Endothelial cell of umbilical vein (primary cell): Measurements from ENCODE around the gene SELE. TPM values are rescaled to one million over a fixed set of nuclear protein-coding genes. Genes with fewer than 3 reads are reported as not detected.

Experiments used
- Bru-seq: library from RNA; stranded (reverse); fragments of 400-500 nt; gene quantifications from one replicate; lab custom pipeline; 2021; lab: Mats Ljungman, UMichigan
- BruChase-seq, 2 experiments: library from RNA; stranded (reverse); fragments of 400-500 nt; gene quantifications; one replicate each; lab custom pipeline; 2021; lab: Mats Ljungman, UMichigan
- BruUV-seq: library from RNA; stranded (reverse); fragments of 400-500 nt; replicated peaks from 2 replicates; lab custom pipeline; 2021; lab: Mats Ljungman, UMichigan
- CTCF ChIA-PET: fragments of 300-600, 350-600 bp; sonication (Branson Sonifier 250); formaldehyde crosslinking; loops from one replicate; lab custom pipeline; 2021; ENCODE audit warnings: antibody characterized with exemption, inconsistent platforms; lab: Charles Lee
- POLR2A ChIA-PET: fragments of 300-600, 350-600 bp; sonication (Branson Sonifier 250); formaldehyde crosslinking; loops from one replicate; lab custom pipeline; 2021; ENCODE audit warnings: antibody characterized with exemption, inconsistent platforms; lab: Charles Lee
- DNase-seq: peaks from one replicate; pipeline ENCODE4 v3.0.0-alpha.2; 2011; ENCODE audit warnings: low read depth, low spot score
- FAIRE-seq: peaks from 2 replicates; lab custom pipeline; 2011; peaks lifted over from hg19 to GRCh38; lab: Jason Lieb, UNC
- H2AFZ ChIP-seq: 2 replicates; pipeline ENCODE4 v1.6.0; 2012; ENCODE audit warnings: low read depth, low read length, control low read depth, inconsistent platforms
- H3K27ac ChIP-seq: 2 replicates; pipeline ENCODE4 v1.5.1; 2011; ENCODE audit warnings: low read depth, mild to moderate bottlenecking, control low read depth, low read length, moderate library complexity; ENCODE audit not compliant: insufficient read depth
- H3K27me3 ChIP-seq, 2 experiments: 2 replicates each; pipeline versions ENCODE4 v1.6.0 to v1.6.1; 2011; ENCODE audit warnings: low read length in 2 of 2, mixed read lengths in 1 of 2; ENCODE audit not compliant: control insufficient read depth in 2 of 2, insufficient read depth in 2 of 2
- H3K36me3 ChIP-seq, 2 experiments: 2 replicates in 1 of 2; 3 replicates in 1 of 2; pipeline ENCODE4 v1.5.1; 2011; ENCODE audit warnings: low read length in 2 of 2, mild to moderate bottlenecking in 1 of 2, moderate library complexity in 1 of 2; ENCODE audit not compliant: control insufficient read depth in 2 of 2, insufficient read depth in 2 of 2; ENCODE audit errors: extremely low read depth in 1 of 2
- H3K4me1 ChIP-seq: 3 replicates; pipeline ENCODE4 v1.5.1; 2011; ENCODE audit warnings: mild to moderate bottlenecking, low read length; ENCODE audit not compliant: control insufficient read depth, insufficient read depth; ENCODE audit errors: extremely low read depth
- H3K4me2 ChIP-seq: 2 replicates; pipeline ENCODE4 v1.6.1; 2011; ENCODE audit warnings: low read length, control low read depth, mixed read lengths; ENCODE audit not compliant: insufficient read depth
- H3K4me3 ChIP-seq, 3 experiments: fragments of 200-600 bp in 1 of 3; sonication (generic), shearing (Covaris generic) in 1 of 3; replicated peaks in 1 of 3; 2 replicates each; pipeline ENCODE4 v1.5.1; 2011 to 2016; ENCODE audit warnings: control low read depth in 3 of 3, low read length in 3 of 3, mild to moderate bottlenecking in 2 of 3, inconsistent platforms in 1 of 3, low read depth in 1 of 3, moderate library complexity in 1 of 3; ENCODE audit not compliant: insufficient read depth in 1 of 3
- H3K79me2 ChIP-seq: 2 replicates; pipeline ENCODE4 v1.6.0; 2012; ENCODE audit warnings: low read length, inconsistent platforms; ENCODE audit not compliant: control insufficient read depth, insufficient read depth
- H3K9ac ChIP-seq: replicated peaks from 2 replicates; pipeline ENCODE3; 2011; ENCODE audit warnings: low read length, control low read depth; ENCODE audit not compliant: insufficient read depth; ENCODE audit errors: extremely low read depth
- H3K9me1 ChIP-seq: replicated peaks from 3 replicates; pipeline ENCODE4 v1.6.0; 2011; ENCODE audit warnings: mild to moderate bottlenecking, low read length; ENCODE audit not compliant: control insufficient read depth, insufficient read depth; ENCODE audit errors: extremely low read depth
- H3K9me3 ChIP-seq: replicated peaks from 2 replicates; pipeline ENCODE4 v1.5.1; 2012; ENCODE audit warnings: low read length, inconsistent platforms; ENCODE audit not compliant: control insufficient read depth, insufficient read depth
- H4K20me1 ChIP-seq: replicated peaks from 2 replicates; pipeline ENCODE3; 2011; ENCODE audit warnings: mild to moderate bottlenecking, low read length; ENCODE audit not compliant: control insufficient read depth, insufficient read depth; ENCODE audit errors: extremely low read depth
- CTCF ChIP-seq, 2 donors: IDR thresholded peaks; 1 replicate in 1 of 2; 2 replicates in 1 of 2; pipeline ENCODE4 v1.5.1; 2011; ENCODE audit warnings: low read length in 2 of 2, mild to moderate bottlenecking in 2 of 2, moderate library complexity in 2 of 2, control low read depth in 1 of 2, inconsistent platforms in 1 of 2, low read depth in 1 of 2; ENCODE audit not compliant: insufficient read depth in 1 of 2; ENCODE audit errors: extremely low read depth in 1 of 2
- FOS ChIP-seq: IDR thresholded peaks from 2 replicates; pipeline ENCODE4 v1.6.1; 2011; ENCODE audit warnings: mild to moderate bottlenecking, low read length, moderate library complexity, borderline replicate concordance; ENCODE audit not compliant: insufficient read depth
- JUN ChIP-seq: IDR thresholded peaks from 2 replicates; pipeline ENCODE4 v1.6.1; 2011; ENCODE audit warnings: borderline replicate concordance, low read depth; ENCODE audit not compliant: insufficient read length, insufficient read depth
- dilution Hi-C: fragments of 300-500 bp; cut with MboI; formaldehyde crosslinking; loops from one replicate; pipeline ENCODE4 v1.15.0; 2019; ENCODE audit warnings: low sequenced_read_pairs; ENCODE audit not compliant: extremely low pct_ligation_motif_present
- intact Hi-C: fragments of 100-400 bp; cut with micrococcal nuclease; formaldehyde crosslinking; loops from one replicate; pipeline ENCODE4 v1.10.0; 2022
- long read RNA-seq: library from polyadenylated mRNA; stranded (forward); transcript quantifications from one replicate; pipeline ENCODE4 v2.0.0, GENCODE V29; 2021
- polyA minus RNA-seq, 3 experiments: library from RNA; depleted of rRNA, polyadenylated mRNA; stranded (reverse); fragments of >200 nt; gene quantifications; 1 replicate in 1 of 3; 2 replicates in 2 of 3; pipeline ENCODE4 v1.2.3, GENCODE V29; 2011
- polyA plus RNA-seq, 4 experiments: library from polyadenylated mRNA; depleted of rRNA in 3 of 4; stranded (reverse) in 3 of 4; unstranded in 1 of 4; fragments of >200 nt; gene quantifications; 2 replicates each; pipeline versions ENCODE4 v1.2.1 to v1.2.3, GENCODE V29; 2011 to 2012; ENCODE audit warnings: missing spikeins in 1 of 4
- total RNA-seq: library from RNA; stranded (reverse); gene quantifications from 2 replicates; pipeline ENCODE4 v1.2.3, GENCODE V29; 2021

SELE gene
- 1.8 and 4.7 TPM in 2 replicates for total RNA-seq
- 1.5 TPM in 2 replicates for polyA plus RNA-seq
- polyA plus RNA-seq (2011; cell fraction: cytosol; rRNA removed) = 1.2 and 2.2 TPM in 2 replicates
- polyA plus RNA-seq (2011; cell fraction: nucleus; rRNA removed) = 3.7 and 4.8 TPM in 2 replicates
- polyA plus RNA-seq (2012) = 2.3 and 3.0 TPM in 2 replicates
- 4.2 and 4.9 TPM in 2 replicates for polyA minus RNA-seq
- polyA minus RNA-seq (2011; cell fraction: cytosol; rRNA and poly(A)+ RNA removed) = not detected
- polyA minus RNA-seq (2011; cell fraction: nucleus; rRNA and poly(A)+ RNA removed) = 8.7 and 12.2 TPM in 2 replicates
- Bru-seq, nascent RNA = percentile 45 among the genes with signal in this experiment
- BruChase-seq, experiment 1, labeled RNA remaining after a 6-hour chase = percentile 45 among the genes with signal in this experiment
- percentile 44 among the genes with signal in this experiment for BruChase-seq, experiment 2, labeled RNA remaining after a 2-hour chase
- long read RNA-seq, transcript SELE-201 (14 exons, 3,857 nt) = major isoform, 7 of 7 reads
- long read RNA-seq, partial matches to known transcripts = 0 of 7 reads
- long read RNA-seq, other reads (novel, unspliced or antisense) = 0 of 7 reads

GRCh38 chr1:169733924-169734323, at the start of gene SELE:
SELE (minus strand) TSS chr1:169734079; CDS start chr1:169733612, 467 bp downstream.
- Histone ChIP-seq H3K9me1 (no peaks in the 10 kb centered on the region), H4K20me1 (no peaks in the 10 kb centered on the region), H3K27ac (no peak within 1 kb of the TSS), H3K4me3 (no peak within 1 kb of the TSS), H3K4me1 (peaks cover 8% of the 10 kb centered on the region), H3K79me2 (no peaks in the 10 kb centered on the region), H2AFZ (no peak within 1 kb of the TSS), H3K36me3 (no peaks in the 10 kb centered on the region), H3K9me3 (no peaks in the 10 kb centered on the region), H3K9ac (no peak within 1 kb of the TSS), H3K27me3 (peaks cover 0 to 12% of the 10 kb centered on the region in 2 experiments), H3K4me2 (no peak within 1 kb of the TSS)
- FAIRE-seq (peak; percentile 60), DNase-seq (peak; percentile 68)
- TF ChIP-seq FOS = no peak
- no peak for TF ChIP-seq CTCF (IDR thresholded peaks at IDR 0.05; ENCODE audit: extremely low read depth in 1 of 2, insufficient read depth in 1 of 2, low read depth in 1 of 2, low read length in 2 of 2)
- TF ChIP-seq JUN = no peak
- intact Hi-C loops = no loop called here
- ChIA-PET POLR2A (no interaction called here), CTCF (interaction anchor here (0.8 to 1.2 kb wide), 5 partner anchors 15 to 132 kb away, joined by 3 to 7 read pairs (median 3); no protein-coding TSS in a partner anchor)
- BruUV-seq = no TSS peak
- dilution Hi-C loops = no loop called here
